HL-60 (cell line): Measurements from ENCODE around the gene IFTAP.

Source experiments
- DNase-seq, 2 experiments: peaks; one replicate each; pipeline ENCODE4 v3.0.0-alpha.2; 2010 to 2020; ENCODE audit warnings: low read depth in 1 of 2, low spot score in 1 of 2
- H3K27ac ChIP-seq: fragments of 250-450 bp; sonication (Bioruptor Pico); replicated peaks from 2 replicates; pipeline ENCODE4 v1.5.1; 2020; ENCODE audit warnings: mild to moderate bottlenecking, moderate library complexity
- H3K27me3 ChIP-seq: fragments of 250-450 bp; sonication (Bioruptor Pico); 2 replicates; pipeline ENCODE4 v1.5.1; 2021; ENCODE audit warnings: mild to moderate bottlenecking, moderate library complexity; ENCODE audit not compliant: insufficient read depth, poor library complexity, severe bottlenecking
- H3K4me3 ChIP-seq: replicated peaks from 2 replicates; pipeline ENCODE4 v1.5.1; 2011; ENCODE audit warnings: mild to moderate bottlenecking, control low read depth, low read length; ENCODE audit not compliant: insufficient read depth
- CTCF ChIP-seq: IDR thresholded peaks from one replicate; pipeline ENCODE4 v1.5.1; 2011; ENCODE audit warnings: low read length, control low read depth, inconsistent platforms; ENCODE audit not compliant: insufficient read depth
- GABPA ChIP-seq: IDR thresholded peaks from 2 replicates; pipeline ENCODE4 v1.6.1; 2012; ENCODE audit warnings: low read depth
- POLR2AphosphoS5 ChIP-seq: IDR thresholded peaks from 2 replicates; pipeline ENCODE4 v1.6.1; 2012; ENCODE audit warnings: low read depth
- REST ChIP-seq: IDR thresholded peaks from 2 replicates; pipeline ENCODE4 v1.6.1; 2012; ENCODE audit warnings: low read depth; ENCODE audit not compliant: insufficient replicate concordance
- SPI1 ChIP-seq: IDR thresholded peaks from 2 replicates; pipeline ENCODE4 v1.6.1; 2012; ENCODE audit warnings: low read depth, mild to moderate bottlenecking, borderline replicate concordance

IFTAP gene

GRCh38 chr11:36684840-36685801 is 90.8 kb downstream of the IFTAP start:
- no peak overlapping the region for H3K4me3 ChIP-seq
- peak in 1 of 2 experiments; percentile 83 for DNase-seq
- H3K27ac ChIP-seq = peak overlapping the region; percentile 25
- no peak for TF ChIP-seq CTCF
- TF ChIP-seq REST = no peak
- peak; percentile 45; the same call in 1 of the 2 replicates for TF ChIP-seq SPI1
- TF ChIP-seq GABPA = no peak
- no peak for TF ChIP-seq POLR2AphosphoS5
- no peaks in the 10 kb centered on the region for H3K27me3 ChIP-seq

- no peak overlapping the region for H3K4me3 ChIP-seq
- no peak for TF ChIP-seq POLR2AphosphoS5
- TF ChIP-seq REST = no peak
- TF ChIP-seq CTCF = no peak
- no peak for TF ChIP-seq GABPA
- TF ChIP-seq SPI1 = no peak
- DNase-seq = no peak
- H3K27ac ChIP-seq = no peak overlapping the region
- H3K27me3 ChIP-seq = no peaks in the 10 kb centered on the region
These were observed 93.8 kb downstream of the IFTAP start for GRCh38 chr11:36688132-36688531.

- H3K27me3 ChIP-seq = no peaks in the 10 kb centered on the region
- no peak overlapping the region for H3K4me3 ChIP-seq
- DNase-seq = no peak
- no peak overlapping the region for H3K27ac ChIP-seq
- TF ChIP-seq REST (no peak), GABPA (no peak), SPI1 (no peak), POLR2AphosphoS5 (no peak), CTCF (no peak)
These were observed 94.4 kb downstream of the IFTAP start for GRCh38 chr11:36688571-36689291.
